T-helper 1 cell treated with Interleukin-12 subunit alpha and Interleukin-12 subunit beta and Interleukin-4 antibody, amounts not matched to agents 30 μg/mL and 1 μg/mL, for 36 hours (primary cell): ENCODE results near the gene CLC.
A peak's percentile ranks its signal among the peaks of the same experiment; 100 is the strongest.
"Not testable (repeated sequence)": the region's sequence is repeated elsewhere in the genome, so short reads cannot be mapped to it uniquely, and the experiment has no call there.

Experiments
- H3K27ac Mint-ChIP-seq: one replicate; pipeline ENCODE4 v1.8.0; 2021; ENCODE audit warnings: mild to moderate bottlenecking, mixed read lengths
- H3K27me3 Mint-ChIP-seq: one replicate; pipeline ENCODE4 v1.8.0; 2021; ENCODE audit warnings: low read depth, mixed read lengths
- H3K36me3 Mint-ChIP-seq: one replicate; pipeline ENCODE4 v1.8.0; 2021; ENCODE audit warnings: low read depth, mixed read lengths
- H3K4me1 Mint-ChIP-seq: one replicate; pipeline ENCODE4 v1.8.0; 2021; ENCODE audit warnings: low read depth, mixed read lengths
- H3K4me3 Mint-ChIP-seq: one replicate; pipeline ENCODE4 v1.8.0; 2021; ENCODE audit warnings: mild to moderate bottlenecking, moderate library complexity, mixed read lengths
- H3K9me3 Mint-ChIP-seq: one replicate; pipeline ENCODE4 v1.8.0; 2021; ENCODE audit warnings: mixed read lengths

CLC gene

DNA sequence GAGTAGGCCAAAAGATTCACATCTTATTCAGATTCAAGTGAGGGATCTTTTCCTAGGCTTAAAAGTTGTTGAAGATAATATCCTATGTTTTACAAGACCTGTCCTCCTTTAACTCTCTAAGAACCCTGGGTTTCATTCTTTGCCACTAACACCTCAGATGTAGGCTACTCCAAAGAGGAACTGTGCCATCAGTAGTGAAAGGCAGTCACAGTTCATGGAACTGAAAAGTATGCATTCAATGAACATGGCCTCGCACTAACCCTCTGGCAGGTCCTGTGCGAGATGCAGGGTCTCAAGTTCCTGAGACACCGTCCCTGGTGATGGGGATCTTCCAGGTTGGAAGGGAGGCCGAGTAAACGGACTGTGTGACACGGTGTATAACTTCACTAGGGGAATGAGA lies 29.2 kb downstream of the CLC start:
- no peak overlapping the region for H3K27ac Mint-ChIP-seq
- H3K36me3 Mint-ChIP-seq = peaks cover 9% of the 10 kb centered on the region
- H3K4me3 Mint-ChIP-seq = no peak overlapping the region
- peaks cover 35% of the 10 kb centered on the region for H3K4me1 Mint-ChIP-seq
- H3K27me3 Mint-ChIP-seq = peaks cover 3% of the 10 kb centered on the region
- H3K9me3 Mint-ChIP-seq = peaks cover 32% of the 10 kb centered on the region

DNA sequence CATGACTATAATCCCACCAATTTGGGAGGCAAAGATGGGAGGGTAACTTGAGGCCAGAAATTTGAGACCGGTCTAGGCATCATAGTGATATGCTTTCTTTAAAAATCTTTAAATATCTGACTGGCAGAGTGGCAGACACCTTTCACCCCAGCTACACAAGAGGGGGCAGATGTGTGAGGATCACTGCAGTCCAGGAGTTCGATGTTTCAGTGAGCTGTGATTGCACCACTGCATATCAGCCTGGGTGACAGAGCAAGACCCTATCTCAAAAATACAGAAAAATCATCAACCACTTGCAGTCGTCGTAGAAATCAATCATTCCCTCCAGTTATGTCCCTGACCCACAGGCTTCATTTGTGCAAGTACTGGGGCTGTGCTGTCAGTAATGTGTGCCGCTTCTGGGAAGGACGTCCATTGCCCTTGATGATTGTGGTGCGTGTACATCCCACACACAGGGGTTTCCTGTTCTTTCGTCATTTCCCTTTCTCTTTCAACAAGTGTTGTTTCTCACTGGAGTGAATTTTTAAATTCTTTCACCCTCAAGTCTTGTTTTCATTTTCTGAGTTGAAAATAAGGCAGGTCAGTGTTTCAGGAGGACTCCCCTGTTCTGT lies 32.1 kb downstream of the CLC start:
- Mint-ChIP-seq H3K27me3 (peaks cover 3% of the 10 kb centered on the region), H3K4me1 (peaks cover 32% of the 10 kb centered on the region), H3K36me3 (peaks cover 9% of the 10 kb centered on the region)

DNA sequence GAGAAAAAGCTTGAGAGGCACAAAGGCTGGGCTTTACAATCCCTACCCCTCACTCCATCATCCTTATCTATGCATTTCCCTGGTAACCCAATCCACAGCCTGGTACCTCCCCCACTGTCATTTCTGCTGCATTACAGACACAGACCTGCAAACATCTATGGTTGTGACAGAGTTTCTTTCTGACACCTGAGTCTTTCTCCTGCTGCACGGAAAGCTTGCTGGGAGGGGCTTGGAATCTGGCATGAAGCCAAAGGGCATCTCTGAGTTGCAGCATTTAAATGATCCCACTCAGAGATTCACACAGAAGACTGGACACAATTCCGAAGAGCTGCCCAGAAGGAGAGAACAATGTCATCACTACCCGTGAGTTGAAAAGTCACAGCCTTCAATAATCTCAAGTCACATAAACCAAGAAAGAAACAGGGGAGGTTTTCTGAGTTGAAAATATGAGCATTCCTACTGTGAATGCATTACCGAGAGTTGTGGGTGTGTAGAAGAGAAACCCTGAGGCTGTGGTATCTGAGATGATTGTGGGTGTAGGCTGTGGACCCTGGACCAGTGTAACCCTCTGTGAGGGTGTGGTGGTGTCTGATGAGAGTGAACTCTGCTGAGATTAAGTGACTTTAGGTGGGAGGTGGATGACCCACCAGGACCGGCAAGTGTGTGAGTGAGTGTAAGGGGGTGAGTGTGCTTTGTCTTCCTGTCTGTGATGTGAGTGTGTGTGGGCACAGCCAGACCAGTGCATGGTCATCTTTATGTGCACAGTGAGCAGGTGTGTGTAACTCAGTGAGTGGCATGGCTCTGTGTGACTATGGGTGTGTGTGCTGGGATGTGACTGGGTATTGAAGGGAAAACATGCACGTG lies 33.4 kb downstream of the CLC start, which contains the start of gene LGALS14:
Gene LGALS14 (plus strand): TSS at position 301 of the 864 bp plus-strand sequence. CDS start 48 bp downstream, at position 349.
- Mint-ChIP-seq H3K4me3 (no peak within 1 kb of the TSS), H3K36me3 (peaks cover 9% of the 10 kb centered on the region), H3K4me1 (peaks cover 26% of the 10 kb centered on the region), H3K27me3 (no peaks in the 10 kb centered on the region), H3K9me3 (peaks cover 33% of the 10 kb centered on the region), H3K27ac (peak within 1 kb of the TSS; percentile 91)

More for the DNA sequence above, 32.1 kb downstream of the CLC start:
- Mint-ChIP-seq H3K27ac (peak overlapping the region; percentile 91), H3K9me3 (peaks cover 36% of the 10 kb centered on the region), H3K4me3 (peak overlapping the region; percentile 35)

DNA sequence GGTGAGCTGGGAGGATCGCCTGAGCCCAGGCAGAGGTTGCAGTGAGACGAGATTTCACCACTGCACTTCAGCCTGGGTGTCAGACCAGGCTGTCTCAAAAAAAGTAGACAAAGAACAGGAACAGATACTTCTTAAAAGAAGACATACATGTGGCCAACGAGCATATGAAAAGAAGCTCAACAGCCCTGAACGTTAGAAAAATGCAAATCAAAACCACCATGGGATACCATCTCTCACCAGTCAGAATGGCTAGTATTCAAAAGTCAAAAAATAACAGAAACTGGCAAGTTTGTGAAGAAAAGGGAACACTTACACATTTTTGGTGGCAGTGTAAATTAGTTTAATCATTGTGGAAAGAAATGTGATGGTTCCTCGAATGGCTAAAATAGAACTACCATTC lies 36.5 kb downstream of the CLC start:
- H3K27me3 Mint-ChIP-seq = peaks cover 13% of the 10 kb centered on the region
- H3K4me1 Mint-ChIP-seq = peaks cover 22% of the 10 kb centered on the region
- peaks cover 17% of the 10 kb centered on the region for H3K9me3 Mint-ChIP-seq
- H3K27ac Mint-ChIP-seq = no peak overlapping the region
- no peak overlapping the region for H3K4me3 Mint-ChIP-seq
- peaks cover 4% of the 10 kb centered on the region for H3K36me3 Mint-ChIP-seq

DNA sequence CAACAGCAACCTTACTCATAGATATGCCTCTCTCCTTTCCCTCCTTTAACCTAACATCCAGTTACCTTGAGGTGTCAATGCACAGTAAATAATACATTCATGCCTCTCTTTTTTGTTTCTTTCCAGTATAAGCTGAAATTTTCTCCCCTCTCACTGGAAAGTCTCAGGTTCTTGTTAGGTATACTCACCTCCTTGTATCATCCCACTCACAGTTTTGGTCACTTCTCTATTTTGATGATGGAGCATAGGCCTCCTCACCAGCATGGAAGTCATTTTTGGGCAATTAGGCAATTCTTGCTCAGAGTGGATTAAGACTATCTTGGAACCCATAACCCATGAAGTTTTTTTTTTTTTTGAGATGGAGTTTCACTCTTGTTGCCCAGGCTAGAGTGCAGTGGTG lies 39.3 kb downstream of the CLC start:
- H3K9me3 Mint-ChIP-seq = peaks cover 4% of the 10 kb centered on the region
- no peaks in the 10 kb centered on the region for H3K36me3 Mint-ChIP-seq
- H3K4me1 Mint-ChIP-seq = no peaks in the 10 kb centered on the region
- peaks cover 16% of the 10 kb centered on the region for H3K27me3 Mint-ChIP-seq
- H3K27ac Mint-ChIP-seq = no peak overlapping the region
- H3K4me3 Mint-ChIP-seq = no peak overlapping the region

DNA sequence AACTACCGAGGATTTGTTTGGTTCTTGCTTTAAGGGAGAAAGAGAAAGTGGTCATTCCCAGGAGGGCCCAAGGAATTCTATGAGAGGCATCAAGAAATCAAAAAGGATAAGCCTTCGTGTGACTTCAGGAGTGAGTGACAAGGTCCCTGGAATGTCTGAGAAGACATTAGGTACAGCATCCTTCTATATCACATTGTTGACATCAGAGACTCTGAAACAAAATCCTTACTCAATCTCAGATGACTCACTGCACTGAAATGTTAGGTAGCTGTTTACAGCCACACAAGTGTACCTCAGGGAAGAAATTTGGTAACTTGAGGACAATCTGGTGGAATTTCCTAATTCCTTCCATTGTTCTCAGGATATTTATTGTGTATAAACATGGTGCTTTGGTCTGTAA lies 41.4 kb downstream of the CLC start:
- Mint-ChIP-seq H3K9me3 (no peaks in the 10 kb centered on the region), H3K27me3 (peaks cover 16% of the 10 kb centered on the region), H3K27ac (no peak overlapping the region), H3K4me1 (no peaks in the 10 kb centered on the region), H3K4me3 (no peak overlapping the region), H3K36me3 (no peaks in the 10 kb centered on the region)

DNA sequence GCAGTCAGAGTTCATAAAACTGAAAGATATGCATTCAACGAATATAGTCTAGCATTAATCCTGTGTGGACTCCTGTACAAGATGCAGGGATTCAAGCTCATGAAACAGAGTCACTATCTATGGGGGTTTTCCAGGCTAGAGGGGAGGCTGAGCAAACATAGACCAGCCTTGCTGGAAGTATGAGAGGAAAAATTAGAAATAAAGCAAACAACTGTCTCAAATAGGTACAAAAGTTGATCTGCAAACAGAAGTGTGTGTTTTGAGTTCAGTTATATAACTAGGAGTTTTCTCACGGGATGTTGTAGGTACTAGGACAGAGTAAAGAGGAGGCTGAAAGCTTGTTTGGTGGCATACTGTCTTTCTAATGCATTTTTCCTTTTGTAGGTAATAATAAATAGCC lies 42.1 kb downstream of the CLC start:
- H3K9me3 Mint-ChIP-seq = no peaks in the 10 kb centered on the region
- no peak overlapping the region for H3K4me3 Mint-ChIP-seq
- H3K27ac Mint-ChIP-seq = no peak overlapping the region
- H3K4me1 Mint-ChIP-seq = no peaks in the 10 kb centered on the region
- H3K27me3 Mint-ChIP-seq = peaks cover 18% of the 10 kb centered on the region
- no peaks in the 10 kb centered on the region for H3K36me3 Mint-ChIP-seq

DNA sequence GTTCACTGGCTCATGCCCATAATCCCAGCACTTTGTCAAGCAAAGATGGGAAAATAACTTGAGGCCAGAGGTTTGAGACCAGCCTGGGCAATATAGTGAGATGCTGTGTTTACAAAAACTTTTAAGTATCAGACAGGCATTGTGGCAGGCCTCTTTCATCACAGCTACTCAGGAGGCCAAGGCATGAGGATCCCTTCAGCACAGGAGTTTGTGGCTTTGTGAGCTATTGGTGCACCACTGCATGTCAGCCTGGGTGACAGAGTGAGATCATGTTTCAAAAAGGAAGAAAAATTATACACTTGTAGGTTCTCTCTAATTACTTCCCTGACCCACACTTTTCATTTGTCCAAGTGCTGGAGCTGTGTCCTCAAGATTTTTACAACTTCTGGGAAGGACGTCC lies 45.0 kb downstream of the CLC start:
- H3K27me3 Mint-ChIP-seq = peaks cover 21% of the 10 kb centered on the region
- H3K4me1 Mint-ChIP-seq = no peaks in the 10 kb centered on the region
- H3K27ac Mint-ChIP-seq = no peak overlapping the region
- H3K36me3 Mint-ChIP-seq = no peaks in the 10 kb centered on the region
- H3K9me3 Mint-ChIP-seq = peaks cover 4% of the 10 kb centered on the region
- no peak overlapping the region for H3K4me3 Mint-ChIP-seq

DNA sequence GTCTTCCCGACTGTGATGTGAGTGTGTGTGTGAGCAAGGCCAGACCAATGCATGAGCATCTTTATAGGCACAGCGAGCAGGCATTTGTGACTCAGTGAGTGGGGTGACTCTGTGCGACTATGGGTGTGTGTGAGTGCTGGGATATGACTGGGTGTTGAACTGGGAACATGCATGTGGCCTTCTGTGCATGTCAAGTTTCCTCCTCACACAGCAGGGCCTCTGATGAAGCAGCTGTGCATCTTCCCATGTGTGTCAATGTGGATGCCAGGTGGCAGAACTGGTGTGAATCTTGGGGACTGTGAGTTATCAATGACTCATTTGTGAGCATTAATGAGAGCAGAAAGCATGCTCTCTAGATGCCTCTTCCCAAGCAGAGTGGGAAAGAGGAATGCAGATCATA lies 45.7 kb downstream of the CLC start:
- H3K36me3 Mint-ChIP-seq = no peaks in the 10 kb centered on the region
- H3K27ac Mint-ChIP-seq = no peak overlapping the region
- H3K27me3 Mint-ChIP-seq = peaks cover 16% of the 10 kb centered on the region
- H3K9me3 Mint-ChIP-seq = peaks cover 4% of the 10 kb centered on the region
- no peak overlapping the region for H3K4me3 Mint-ChIP-seq
- no peaks in the 10 kb centered on the region for H3K4me1 Mint-ChIP-seq

DNA sequence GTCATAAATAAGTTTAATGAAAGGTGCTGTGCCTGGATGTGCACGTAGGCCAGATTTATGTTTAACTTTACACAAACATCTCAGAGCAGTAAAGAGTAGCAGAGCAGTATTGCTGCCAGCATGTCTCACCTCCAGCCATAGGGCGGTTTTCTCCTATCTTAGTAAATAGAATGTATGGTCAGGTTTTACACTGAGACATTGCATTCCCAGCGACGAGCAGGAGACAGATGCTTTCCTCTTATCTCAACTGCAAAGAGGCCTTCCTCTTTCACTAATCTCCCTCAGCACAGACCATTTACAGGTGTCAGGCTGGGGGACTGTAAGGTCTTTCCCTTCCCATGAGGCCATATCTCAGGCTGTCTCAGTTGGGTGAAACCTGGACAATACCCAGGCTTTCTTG lies 49.2 kb downstream of the CLC start:
- Mint-ChIP-seq H3K4me1 (peaks cover 11% of the 10 kb centered on the region), H3K36me3 (peaks cover 20% of the 10 kb centered on the region)
- H3K27ac Mint-ChIP-seq, H3K27me3 Mint-ChIP-seq, H3K4me3 Mint-ChIP-seq, H3K9me3 Mint-ChIP-seq: not testable (repeated sequence)

DNA sequence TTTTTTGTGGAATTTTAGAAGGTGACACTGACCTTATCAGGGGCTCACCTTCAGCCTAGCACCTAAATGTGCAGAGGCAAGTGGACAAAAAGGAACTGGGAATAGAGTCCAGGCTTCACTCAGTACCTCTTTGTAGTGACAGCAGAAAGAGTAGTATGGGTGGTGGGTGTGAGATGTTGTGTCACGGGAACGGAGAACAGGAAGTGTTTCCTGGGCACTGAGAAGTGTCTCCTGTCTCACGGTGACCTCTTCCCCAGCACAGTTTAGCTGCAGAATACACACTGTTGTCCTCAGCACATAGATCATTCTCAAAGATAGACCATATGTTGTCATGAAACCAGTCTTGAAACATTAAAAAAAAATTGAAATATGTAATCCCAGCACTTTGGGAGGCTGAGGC lies 51.1 kb downstream of the CLC start:
- H3K4me1 Mint-ChIP-seq = peaks cover 16% of the 10 kb centered on the region
- no peak overlapping the region for H3K27ac Mint-ChIP-seq
- peaks cover 26% of the 10 kb centered on the region for H3K36me3 Mint-ChIP-seq
- peaks cover 4% of the 10 kb centered on the region for H3K9me3 Mint-ChIP-seq
- H3K4me3 Mint-ChIP-seq = no peak overlapping the region
- peaks cover 5% of the 10 kb centered on the region for H3K27me3 Mint-ChIP-seq

DNA sequence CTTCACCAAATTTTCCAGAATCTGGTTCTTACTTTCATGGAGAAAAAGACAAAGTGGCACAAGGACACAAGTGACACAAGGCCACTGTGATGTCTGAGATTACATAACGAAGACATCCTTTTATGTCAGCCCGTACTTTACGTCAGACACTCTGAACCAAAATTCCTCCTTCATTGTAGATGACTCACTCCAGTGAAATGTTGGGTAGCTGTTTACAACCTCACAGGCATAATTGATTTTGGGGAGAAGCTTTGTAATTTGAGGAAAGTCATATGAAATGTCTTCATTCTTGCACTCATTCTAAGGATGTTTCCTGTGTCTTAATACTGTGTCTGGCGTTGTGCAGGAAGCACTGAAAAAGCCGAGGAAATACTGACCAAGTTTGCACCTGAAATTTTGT lies 53.6 kb downstream of the CLC start:
- Mint-ChIP-seq H3K4me1 (peaks cover 28% of the 10 kb centered on the region), H3K4me3 (no peak overlapping the region), H3K27me3 (no peaks in the 10 kb centered on the region), H3K9me3 (peaks cover 2% of the 10 kb centered on the region), H3K27ac (no peak overlapping the region), H3K36me3 (peaks cover 26% of the 10 kb centered on the region)

DNA sequence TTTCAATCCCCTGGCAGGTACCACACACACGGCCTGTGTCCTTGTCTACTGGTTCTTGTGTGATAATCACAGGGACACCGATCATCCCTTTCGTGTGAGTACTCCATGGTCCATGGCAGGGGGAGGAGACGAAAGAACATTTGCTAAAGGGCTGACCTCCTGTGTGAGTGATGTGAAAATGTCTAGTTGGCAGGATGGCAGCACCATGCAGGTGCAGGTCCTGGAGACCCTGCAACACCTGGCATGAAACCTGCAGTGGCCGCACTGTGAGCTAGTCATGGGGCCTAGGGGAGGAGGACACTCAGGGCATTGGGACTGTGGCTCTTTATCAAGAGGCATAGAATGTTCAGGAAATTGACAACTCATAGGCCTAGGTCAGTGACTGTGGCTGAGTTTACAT lies 56.4 kb downstream of the CLC start:
- no peaks in the 10 kb centered on the region for H3K9me3 Mint-ChIP-seq
- H3K4me1 Mint-ChIP-seq = peaks cover 38% of the 10 kb centered on the region
- H3K27me3 Mint-ChIP-seq = no peaks in the 10 kb centered on the region
- H3K36me3 Mint-ChIP-seq = peaks cover 22% of the 10 kb centered on the region
- H3K27ac Mint-ChIP-seq = no peak overlapping the region
- no peak overlapping the region for H3K4me3 Mint-ChIP-seq
